GM19395 (cell line): Measurements from ENCODE around the gene STK16.
"Not testable (repeated sequence)": the region's sequence is repeated elsewhere in the genome, so short reads cannot be mapped to it uniquely, and the experiment has no call there.

ENCODE experiments used
- ATAC-seq: cut with Tn5 transposase; IDR thresholded peaks from one replicate; pipeline ENCODE4 v1.9.1; 2021; ENCODE audit warnings: mild to moderate bottlenecking, moderate library complexity; ENCODE audit not compliant: unreplicated experiment

Gene STK16

DNA sequence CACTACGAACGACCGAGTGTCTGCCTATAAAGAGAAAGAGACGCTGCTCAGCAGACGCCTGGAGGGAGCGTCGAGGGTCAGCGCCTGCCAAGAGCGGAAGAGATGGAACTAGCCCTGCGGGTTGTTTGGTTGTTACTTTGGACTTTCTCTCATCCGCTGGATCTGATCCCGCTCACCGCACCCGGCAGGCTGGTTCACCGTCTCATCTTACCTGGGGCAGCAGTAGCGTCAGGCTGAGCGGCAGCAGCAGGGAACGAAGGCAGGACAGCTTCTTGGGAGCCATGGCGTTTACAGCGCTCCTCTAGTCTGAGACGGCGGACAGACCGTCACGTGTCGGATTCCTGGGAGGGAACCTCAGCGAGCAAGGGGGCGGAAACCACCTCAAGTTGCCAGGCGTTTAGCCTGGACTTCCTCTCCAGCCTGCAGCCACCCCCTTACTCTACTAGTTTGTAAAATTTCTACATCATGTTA is 2.0 kb upstream of the STK16 start:
- no peak for ATAC-seq

- no peak for ATAC-seq
These were observed 511 bp upstream of the STK16 start for GRCh38 chr2:219244789-219245147.

DNA sequence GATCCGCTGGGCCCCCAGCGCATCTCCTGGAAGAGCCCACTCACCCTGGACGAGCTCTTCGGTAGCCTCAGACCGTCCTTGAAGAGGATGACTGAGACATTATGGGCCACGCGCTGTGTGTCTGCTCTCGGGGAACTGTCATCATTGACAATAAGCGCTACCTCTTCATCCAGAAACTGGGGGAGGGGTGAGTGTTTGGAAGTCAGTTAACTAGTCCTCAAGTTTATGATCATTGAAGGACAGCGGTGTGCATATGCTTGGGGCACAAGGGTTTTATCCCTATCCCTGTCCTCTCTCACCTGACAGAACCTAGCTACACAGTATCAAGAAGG is 586 bp downstream of the STK16 start:
- ATAC-seq = no peak

GRCh38 chr2:219246559-219246958 is 1.3 kb downstream of the STK16 start:
- no peak for ATAC-seq

GRCh38 chr2:219247678-219248642 is 2.7 kb downstream of the STK16 start:
- ATAC-seq = no peak

- ATAC-seq = no peak
These were observed 3.5 kb downstream of the STK16 start for GRCh38 chr2:219248845-219249202.

DNA sequence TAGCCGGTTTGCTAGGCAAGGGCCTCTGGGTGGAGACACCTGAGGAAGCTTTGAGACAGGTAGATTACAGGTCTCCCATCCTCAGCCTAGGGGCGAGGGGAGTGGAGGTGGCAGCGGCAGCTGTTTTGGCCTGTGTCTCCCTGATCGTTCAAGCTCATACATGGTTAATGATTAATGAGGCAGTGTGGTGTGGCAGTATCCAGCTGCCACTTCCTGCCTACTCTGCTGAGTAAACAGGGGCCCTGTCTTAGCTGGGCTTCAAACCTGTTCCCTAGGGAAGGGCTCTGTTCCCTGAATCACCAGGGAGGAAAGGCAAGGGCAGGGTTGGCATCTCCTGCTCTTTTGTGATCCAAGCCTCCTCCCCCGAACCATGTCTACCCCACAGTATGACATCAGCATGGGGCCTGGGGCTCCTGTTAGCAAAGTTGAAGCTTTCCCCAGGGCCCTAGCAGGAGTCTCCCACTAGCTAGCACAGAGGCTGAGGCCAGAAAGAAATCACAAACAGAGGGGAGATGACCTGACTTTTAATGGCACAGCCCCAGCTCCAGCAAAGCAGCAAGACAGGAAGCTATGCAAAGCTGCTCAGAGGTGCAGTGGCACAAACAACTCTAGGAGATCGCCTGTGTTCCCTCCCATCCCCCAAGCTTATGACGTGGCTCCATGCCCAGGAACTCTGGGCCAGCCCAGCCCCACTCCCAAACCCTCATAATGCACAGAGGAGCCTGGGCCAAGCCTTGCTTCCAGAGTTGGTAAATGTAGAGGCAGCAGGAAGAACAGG is 4.1 kb downstream of the STK16 start:
- ATAC-seq = peak; percentile 52

DNA sequence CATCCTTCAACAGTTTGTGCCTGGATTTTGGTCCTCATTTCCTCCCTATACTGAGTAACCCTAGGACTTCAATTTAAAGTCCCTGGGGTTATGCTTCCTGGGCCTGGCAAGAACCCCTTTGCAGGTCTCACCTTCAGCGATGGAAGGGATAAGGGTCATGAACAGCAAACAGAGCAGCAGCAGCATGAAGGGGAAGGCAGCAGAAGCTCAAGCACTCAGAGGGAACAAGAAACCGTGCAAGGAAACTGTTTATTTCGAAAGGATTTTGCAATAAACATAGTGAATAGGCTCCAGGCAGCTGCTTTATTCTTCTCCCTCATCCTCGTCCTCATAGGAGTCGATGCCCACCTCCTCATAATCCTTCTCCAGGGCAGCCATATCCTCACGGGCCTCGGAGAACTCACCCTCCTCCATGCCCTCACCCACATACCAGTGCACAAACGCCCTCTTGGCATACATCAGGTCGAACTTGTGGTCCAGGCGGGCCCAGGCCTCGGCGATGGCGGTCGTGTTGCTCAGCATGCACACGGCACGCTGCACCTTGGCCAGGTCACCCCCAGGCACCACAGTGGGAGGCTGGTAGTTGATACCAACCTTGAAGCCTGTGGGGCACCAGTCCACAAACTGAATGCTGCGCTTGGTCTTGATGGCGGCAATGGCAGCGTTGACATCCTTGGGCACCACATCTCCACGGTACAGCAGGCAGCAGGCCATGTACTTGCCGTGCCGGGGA is 4.9 kb downstream of the STK16 start:
- no peak for ATAC-seq

- ATAC-seq = no peak
These were observed 6.4 kb downstream of the STK16 start for GRCh38 chr2:219251656-219252055.

DNA sequence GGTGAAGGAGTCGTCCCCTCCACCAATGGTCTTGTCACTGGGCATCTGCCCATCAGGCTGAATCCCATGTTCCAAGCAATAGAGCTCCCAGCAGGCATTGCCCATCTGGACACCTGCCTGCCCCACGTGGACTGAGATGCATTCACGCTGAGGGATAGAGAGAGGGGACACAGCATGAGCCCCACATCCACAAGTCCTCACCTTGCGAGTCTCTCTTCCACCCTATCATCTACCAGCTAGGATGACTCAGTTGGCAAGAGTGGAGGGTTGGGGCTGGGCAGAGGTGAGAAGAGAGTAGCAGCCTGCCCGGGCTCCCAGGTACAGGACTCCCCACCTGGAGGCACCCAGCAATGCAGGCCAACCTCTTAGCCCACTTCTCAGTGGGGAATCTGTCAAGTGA is 6.8 kb downstream of the STK16 start:
- no peak for ATAC-seq

DNA sequence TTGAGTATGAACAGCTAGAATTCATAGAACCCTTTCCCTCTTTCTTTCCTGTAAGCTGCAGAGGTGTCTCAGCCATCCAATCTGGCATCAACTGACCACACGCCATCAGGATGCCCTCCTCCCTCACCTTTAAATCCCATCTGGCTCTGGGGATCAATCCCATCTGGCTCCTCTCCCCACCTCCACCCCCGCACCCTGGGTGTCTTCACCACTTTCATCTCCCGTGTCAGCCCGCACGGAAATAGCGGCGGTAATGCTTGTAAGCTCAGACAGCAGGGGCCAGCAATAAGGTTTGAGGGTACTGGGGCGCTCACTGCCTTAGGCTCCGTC is 7.3 kb downstream of the STK16 start:
- ATAC-seq = no peak

DNA sequence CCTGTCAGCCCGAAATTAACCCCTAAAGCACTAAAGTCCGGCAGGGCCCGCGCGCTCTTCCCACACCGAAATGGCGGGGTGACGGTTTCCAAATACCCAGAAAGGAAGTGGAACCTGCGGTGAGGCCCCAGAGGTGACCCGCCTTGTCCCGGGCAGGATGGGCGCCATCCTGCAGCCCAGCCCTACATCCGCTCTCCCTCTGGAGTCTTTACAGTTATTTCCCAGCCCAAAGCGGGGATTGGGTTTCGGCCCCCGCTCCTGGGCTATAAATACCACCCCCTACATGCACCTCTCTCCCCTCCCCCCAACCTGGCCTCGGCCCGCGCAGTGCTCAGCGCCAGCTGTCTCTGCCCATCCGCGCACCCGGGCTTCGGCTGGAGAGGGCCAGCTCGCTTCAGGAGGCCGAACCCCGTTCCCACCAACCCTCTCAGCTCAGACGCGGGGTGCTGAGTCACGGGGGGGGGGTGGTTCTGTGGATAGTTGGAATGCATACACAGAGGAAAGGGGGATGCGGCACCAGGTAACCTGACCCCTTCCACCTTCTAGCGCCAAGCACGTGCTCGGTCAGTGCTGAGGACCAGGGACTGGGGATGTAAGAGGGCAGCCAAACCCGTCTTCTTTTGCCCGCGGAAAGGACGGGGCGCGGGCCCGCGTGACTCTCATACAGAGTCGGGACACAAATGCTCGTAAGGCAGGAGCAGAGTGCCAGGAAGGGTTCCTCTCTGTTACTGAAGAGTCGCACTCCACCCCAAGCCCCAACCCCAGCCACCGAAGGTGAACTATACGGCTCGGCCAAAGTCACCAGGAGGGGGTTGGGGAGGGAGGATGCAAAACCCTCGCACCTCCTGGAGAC is 7.8 kb downstream of the STK16 start, which contains the start of gene TUBA4B:
TUBA4B (plus strand) TSS at position 344 of the 853 bp plus-strand sequence; CDS start at position 509, 165 bp downstream.
- ATAC-seq = peak; percentile 23

DNA sequence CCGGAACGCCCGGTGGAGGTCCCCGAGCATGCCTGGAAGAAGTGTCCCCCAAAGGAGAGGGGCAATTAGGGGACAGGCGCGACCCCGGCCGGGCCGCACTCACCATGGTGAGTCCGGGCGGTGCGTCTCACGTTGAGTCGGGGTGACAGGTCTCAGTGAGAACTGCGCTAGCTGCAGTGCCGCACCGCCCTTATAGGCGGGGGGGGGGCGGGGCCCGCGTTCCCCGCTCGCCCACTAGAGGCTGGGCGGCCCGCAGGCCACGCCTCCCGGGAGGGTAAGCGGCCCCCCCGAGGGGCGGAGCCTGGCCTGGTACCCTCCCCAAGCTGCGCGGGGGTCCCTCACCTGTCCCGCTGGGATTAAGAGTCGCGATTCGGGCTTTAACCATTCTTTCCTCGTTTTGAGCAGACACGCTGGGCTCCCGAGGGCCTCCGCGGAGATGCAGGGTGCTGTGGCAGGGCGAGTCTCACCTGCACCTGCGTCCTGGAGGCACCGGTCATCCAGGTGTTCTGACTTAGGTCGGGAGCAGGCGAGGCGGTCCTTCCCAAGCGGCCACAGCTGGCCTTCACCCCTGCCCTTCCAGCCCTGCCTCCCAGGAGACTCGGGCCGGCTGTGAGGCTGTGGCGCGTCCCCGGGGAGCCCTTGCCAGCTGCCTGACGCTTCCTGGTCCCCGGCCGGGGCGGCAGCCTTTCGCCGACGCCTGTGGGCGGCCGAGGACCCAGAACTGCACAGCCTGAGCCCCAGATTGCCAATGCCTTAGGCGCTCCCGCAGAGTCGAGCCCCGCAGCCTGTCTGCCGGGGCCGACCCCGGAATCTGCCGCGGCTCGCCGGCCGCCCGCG is 8.7 kb downstream of the STK16 start, which contains the start of gene TUBA4A:
TUBA4A (minus strand) TSS at position 166 of the 837 bp plus-strand sequence; CDS start at position 106, 60 bp downstream.
- ATAC-seq = peak; percentile 50

- ATAC-seq = peak; percentile 35
These were observed 9.4 kb downstream of the STK16 start for GRCh38 chr2:219254590-219255201.

GRCh38 chr2:219258942-219259341 is 13.7 kb downstream of the STK16 start:
- not testable (repeated sequence) for ATAC-seq

DNA sequence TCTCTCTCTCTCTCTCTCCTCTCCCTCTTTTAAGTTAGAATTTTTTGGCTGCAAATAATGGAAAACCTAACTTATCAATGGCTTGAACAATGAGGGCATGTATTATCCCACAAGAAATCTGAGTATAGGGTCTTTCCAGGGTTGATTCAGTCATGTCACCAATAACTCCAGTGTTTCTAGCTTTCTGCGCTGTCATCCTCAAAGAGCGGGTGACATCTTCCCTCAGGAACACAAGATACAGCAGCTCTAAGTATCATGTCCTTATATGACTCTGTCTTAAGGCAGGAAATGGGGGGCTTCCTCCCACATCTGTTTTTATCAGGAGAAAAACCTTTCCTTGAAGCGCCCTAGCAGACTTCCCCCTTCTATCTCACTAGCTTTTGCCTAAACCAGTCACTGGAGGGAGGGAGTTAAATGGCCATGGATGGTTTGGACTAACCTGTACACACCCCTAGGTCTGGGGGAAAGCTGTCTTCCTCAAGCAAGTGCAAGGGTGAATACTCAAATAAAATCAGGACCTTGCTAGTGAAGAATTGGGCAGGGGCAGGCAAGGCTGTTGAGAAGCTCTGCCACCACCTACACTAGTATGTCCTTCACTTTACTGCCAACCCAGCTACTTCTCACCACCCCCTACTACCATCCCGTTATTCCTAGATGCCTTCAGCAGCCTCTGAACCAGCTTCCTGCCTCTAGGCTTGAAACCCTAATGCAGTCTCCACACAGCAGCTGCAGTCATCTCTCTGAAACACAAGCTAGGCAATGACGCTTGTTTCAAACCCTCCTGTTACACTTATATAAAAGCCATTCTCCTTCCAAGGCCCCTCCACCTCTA is 16.0 kb downstream of the STK16 start:
- no peak for ATAC-seq

DNA sequence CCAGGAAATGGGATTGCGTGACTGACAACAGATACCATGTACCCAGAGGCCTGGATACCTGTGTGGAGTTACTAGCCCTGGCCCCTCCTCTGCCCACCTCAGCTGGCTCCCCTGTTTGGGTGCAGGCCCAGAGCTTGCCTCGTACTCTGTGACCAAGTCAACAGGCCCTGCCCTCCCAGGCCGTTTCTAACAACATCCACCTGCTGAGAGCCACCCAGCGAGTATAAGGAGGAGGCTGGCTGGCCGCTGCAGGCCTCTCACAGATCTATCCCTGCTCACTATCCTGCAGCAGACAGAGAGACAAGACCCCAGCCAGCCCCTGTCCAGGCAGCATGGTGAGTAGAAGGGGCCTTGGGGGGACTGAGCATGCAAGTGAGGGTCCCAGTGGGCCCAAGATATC is 21.0 kb downstream of the STK16 start:
- ATAC-seq = no peak

DNA sequence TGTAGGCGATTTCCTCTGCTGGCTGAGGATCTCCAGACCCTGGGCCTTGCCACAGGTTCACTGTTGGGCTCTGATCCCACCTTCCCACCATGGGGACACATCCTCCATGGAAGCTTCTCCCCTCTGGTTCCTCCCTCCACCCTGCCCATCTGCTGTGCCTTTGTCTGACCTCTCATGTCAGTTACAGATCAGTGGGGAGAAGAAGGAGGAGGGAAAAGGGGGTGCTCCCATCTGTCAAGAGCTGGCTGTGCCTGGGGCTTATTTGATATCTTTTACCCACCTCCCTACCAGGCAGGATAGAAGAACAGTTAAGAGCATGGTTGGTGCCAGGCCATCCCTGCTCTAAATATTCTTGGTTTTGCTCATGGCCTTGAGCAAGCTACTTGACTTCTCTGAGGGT is 21.6 kb downstream of the STK16 start:
- ATAC-seq = no peak
